T follicular helper cell (primary cell): ENCODE data around the gene SECISBP2.
"Not testable (repeated sequence)": the region's sequence is repeated elsewhere in the genome, so short reads cannot be mapped to it uniquely, and the experiment has no call there.

ENCODE experiments used
- DNase-seq: peaks from one replicate; pipeline ENCODE4 v3.0.0-alpha.2; 2020; ENCODE audit warnings: low read depth

The SECISBP2 gene

DNA sequence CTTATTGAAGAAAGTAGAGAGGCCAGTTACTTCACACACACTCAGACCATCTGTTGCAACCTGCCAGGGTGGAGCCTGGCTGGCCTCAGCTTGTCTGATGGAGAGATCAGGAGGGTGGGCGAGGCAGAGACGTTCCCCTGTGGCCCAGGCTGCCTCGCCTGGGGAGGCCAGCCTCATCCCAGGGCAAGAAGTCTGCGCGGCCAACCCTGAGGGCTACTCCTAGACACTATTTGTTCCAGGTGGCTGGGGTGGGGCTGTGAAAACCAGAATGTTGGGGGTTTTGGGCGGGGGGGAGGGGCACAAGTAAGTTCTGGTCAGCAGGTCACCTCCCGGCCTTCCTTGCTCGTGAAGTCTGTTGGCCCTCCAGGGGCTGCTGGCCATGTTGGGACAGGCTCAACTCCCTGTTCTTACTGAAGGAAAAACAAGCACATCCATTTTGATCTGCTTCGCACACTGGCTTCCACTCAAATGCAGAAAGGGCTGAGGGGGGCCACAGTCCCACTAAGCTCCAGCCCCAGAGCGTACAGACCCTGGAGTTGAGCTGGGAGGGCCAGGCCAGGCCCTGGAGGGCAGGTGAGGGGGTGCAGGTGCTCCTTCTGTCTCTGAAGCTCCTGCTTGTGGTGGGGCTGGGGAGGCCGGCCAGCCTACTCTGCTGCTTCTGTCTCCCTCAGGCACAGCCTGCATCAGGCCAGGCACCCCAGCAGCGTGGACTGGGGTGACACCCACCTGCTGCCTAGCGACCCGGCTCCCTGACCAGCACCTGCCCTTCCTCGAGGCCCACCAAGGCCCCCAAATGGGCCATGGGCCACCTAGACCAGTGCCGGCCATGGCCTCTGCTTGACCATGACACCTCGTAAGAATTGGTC, 46.6 kb downstream of the SECISBP2 start:
- no peak for DNase-seq

DNA sequence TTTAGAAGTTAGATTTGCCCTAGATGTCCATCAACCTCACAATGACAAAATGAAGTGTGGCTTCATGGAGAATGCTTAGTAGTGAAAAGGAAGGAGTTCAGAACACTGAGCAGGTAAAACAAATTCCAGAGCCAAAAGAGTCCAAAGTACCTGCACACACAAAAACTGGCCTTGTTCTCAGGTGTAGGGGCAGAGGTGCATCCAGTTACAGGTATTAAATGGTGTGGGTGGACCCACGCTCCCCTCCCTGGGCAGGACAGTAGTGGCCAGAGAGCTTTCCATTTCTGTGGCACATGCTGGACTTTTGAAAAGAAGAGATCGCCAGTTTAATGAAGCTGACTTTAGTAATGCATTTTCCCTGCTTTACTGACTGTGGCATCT, 47.2 kb downstream of the SECISBP2 start:
- no peak for DNase-seq

DNA sequence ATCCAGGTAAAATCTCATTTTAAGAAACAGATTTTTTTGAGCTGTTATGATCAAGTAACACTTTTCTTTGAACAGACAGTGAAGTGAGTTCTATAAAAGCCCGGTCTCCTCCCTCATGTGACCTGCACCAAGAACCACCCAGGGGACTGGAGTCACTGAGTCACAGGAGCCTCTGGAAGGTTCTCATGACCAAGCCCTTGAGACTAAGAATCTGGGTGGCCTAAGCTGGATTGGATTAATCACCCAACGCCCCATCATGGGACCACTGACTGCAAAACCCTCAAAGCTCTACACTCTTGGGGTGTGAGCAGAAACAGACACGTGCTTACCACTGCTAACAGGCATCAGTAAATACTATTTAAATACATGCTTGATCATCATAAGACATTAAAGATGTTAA, 48.4 kb downstream of the SECISBP2 start:
- no peak for DNase-seq

DNA sequence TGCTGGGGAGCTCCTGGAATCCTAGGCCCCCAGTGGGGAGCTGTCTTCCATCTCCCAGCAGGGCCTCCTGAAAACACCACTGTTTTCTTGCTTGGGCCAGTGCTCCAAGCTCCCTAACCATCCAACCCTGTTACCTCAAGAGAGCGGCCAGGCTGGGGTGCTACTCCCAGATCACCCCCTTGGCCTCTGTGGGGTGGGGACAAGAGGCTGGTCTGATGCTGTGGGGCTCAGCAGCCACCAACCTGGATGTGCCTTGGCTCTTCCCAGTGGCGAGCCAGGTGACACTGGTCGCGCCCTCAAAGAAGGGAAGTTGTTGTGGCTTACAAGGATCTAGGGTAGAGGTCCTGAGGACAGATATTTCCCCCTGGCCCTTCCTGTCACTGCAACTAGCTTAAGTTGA, 49.0 kb downstream of the SECISBP2 start:
- DNase-seq, result no peak

DNA sequence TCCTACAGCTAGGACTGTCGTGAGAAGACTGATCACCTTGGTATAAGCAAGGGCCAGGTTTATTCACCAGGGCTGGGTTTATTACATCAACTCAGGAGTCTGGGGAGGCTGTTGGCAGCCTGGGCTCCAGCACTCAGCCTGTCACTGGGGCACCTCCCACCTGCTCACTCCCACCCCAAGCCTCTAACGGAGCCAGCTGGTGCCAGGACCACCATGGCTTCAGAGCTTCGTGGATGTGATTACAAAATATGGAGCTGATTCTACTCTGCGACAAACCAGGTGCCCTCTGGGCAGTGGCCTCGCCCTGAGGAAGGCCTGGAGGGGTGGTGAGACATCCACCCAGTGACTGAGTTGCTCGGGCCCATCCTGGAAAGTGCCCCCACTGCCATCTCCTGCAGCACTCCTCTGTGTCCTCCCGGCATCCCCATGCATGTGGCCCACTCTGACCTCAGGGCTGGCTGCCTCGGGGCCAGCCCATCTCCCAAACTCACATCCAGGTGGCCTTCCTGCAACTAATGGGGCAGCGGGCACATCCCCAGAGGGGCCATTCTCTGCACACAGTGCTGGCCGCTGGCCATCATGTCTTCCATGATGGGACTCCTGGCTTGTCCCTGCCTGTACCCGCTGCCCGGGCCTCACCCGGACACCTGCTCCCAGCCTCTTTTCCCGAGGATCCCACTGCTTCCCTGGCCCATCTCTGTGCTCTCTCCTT, 49.6 kb downstream of the SECISBP2 start:
- no peak for DNase-seq

DNA sequence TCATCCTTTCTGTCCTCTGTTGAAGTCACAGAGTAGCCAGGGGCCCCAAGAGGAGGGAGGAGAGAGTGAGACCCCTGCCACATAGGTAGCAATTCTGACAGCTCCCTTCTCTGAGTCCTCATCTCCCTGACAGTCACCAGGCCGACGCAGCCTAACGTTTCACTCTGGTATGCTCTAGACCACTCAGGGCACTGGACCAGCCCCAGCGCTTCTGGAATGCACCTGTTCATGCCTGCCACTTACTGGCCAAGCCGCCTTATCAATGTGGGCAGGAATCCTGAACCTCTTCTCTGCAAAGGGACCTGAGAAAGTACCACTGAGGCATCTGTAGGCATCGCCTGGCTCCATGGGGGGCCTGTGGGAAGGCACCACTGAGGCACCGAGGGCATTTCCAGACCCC, 50.2 kb downstream of the SECISBP2 start:
- DNase-seq, result no peak

DNA sequence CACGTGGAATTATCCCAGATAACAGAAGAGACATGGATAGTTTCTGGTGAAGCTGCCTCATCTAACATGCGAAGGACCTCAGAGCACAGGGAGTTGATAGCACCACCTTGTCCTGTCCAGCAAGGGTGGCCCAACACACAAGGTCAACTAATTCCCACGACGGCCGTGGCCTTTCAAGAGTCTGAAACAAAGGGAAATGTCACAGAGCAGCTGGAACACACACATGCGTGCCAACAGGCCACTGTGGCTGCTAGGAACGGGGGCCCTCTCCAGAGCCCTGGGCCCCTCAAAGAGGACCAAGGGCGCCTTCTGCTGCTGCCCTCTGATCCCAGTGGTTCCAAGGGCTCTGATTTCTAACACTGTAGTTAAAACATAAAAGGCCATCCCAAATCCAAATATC, 50.7 kb downstream of the SECISBP2 start:
- no peak for DNase-seq

DNA sequence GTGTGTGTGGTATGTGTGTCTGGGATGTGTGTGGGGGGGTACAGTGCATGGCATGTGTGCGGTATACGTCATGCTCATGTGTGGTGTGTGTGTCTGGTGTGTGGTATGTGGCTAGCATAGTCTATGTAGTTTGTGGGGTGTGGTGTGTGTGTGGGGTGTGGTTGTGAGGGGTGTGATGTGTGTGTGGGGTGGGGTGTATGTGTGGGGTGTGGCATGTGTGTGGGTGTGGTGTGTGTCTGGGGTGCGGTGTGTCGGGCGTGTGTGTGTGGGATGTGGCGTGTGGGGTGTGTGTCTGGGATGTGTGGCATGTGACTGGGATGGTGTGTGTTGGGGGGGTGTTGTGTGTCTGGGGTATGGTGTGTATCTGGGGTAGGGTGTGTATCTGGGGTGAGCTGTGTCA, 52.3 kb downstream of the SECISBP2 start:
- no peak for DNase-seq

DNA sequence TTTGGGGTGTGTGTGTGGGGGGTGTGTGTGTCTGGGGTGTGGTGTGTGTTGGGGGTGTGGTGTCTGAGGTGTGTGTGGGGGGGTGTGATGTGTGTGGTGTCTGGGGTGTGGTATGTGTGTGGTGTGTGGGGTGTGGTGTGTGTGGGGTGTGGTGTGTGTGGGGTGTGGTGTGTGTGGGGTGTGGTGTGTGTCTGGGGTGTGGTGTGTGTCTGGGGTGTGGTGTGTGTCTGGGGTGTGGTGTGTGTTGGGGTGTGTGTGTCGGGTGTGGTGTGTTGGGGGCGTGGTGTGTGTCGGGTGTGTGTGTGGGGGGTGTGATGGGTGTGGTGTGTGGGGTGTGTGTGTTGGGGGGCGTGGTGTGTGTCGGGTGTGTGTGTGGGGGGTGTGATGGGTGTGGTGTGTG, 53.5 kb downstream of the SECISBP2 start:
- not testable (repeated sequence) for DNase-seq

DNA sequence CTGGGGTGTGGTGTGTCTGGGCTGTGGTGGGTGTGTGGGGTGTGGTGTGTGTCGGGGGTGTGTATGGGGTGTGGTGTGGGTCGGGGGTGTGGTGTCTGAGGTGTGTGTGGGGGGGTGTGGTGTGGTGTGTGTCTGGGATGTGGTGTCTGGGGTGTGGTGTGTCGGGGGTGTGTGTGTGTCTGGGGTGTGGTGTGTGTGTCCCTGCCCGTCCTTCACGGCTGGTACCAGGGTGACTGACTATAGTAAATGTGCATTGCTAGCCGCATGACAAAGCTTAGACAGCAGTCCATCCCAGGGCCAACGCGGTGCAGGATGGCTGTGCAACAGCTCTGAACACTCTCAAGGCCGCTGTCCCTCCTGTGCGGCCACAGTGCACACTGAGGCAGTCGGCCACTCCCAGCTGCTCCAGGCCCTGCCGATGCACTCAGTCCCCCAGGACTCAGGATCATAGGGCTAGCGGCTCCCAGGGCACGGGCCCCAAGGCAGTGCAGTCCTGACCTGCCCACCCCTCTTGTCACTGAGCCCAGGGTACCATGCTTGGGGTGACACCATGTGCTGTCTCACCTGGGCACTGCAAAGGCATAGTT, 54.0 kb downstream of the SECISBP2 start:
- peak; percentile 39 for DNase-seq

DNA sequence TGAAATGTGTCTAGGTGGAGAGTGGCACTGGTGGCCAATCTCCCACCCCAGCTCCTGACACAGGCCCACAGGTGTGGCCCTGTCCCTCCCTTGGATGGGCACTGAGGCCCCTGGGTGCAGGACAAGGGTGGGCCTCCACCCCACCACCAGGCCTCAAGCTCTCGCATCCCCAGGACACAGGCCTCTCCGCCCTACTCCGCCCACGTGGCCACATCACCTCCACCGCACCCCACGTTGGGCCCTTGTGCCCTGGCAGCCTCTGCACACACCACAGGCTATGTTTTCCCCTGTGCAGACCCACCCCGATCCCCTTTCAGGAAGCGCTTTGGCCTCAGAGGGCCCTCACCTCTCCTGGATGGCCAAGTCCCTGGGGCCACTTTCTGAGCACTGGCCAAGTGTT, 54.7 kb downstream of the SECISBP2 start:
- no peak for DNase-seq

DNA sequence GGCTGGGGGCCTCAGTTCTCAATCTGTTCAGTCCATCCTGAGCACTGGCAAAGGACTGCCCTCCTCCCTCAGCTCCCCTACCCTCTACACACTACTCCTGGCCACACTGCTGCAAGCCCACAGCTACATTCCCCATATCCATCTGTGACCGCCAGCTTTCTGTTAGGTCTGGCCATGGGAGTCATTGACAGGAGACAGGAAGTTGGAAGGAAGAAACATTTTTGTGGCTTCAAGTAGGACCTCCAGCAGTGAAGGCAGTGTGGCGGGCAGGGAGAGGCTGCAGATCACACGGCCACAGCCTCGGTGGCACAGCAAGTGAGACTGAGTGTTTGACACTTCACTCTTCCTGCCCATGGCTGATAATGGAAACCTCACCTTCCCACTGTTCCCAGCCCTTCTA, 55.9 kb downstream of the SECISBP2 start:
- DNase-seq, result no peak

DNA sequence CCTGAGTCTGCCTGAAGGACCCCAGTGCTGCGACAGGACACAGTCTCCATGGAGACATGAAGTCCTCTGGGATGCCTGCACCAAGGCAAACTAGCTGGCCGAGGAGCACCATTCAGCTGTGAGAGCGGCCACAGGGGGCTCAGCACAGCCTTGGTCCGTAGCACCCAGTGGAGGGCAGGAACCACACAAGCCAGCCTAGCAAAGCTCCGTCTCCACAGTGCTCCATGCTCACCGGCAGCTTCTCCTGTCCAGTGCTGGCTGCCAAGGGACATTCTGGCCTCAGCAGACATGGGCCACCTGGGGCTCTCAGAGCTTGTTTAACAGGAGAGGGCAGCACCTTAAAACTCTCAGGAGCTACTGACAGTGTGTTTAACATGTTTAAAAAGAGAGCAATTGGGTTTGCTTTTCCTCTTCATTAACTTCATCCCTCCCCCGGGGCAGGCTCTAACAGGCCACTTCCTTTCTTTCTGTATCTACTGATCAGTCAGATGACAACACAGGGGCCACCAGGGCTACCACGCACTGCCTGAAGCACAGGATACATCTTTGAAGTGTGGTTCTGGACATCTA, 57.0 kb downstream of the SECISBP2 start:
- DNase-seq, result no peak

DNA sequence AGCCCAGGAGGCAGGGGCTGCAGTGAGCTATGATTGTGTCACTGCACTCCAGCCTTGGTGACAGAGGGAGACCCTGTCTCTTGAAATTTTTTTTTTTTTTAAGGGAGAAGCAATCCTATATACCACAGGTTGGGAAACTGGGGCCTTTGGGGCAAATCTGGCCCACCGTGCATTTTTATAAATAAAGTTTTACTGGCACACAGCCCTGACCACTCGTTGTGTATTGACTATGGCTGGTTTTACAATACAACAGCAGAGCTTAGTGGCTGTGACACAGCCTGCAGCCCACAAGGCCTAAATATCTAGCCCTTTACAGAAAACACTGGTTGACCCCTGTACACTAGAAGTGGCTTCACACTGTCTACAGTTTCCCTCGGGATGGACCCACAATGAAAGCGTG, 58.0 kb downstream of the SECISBP2 start:
- DNase-seq, result no peak

DNA sequence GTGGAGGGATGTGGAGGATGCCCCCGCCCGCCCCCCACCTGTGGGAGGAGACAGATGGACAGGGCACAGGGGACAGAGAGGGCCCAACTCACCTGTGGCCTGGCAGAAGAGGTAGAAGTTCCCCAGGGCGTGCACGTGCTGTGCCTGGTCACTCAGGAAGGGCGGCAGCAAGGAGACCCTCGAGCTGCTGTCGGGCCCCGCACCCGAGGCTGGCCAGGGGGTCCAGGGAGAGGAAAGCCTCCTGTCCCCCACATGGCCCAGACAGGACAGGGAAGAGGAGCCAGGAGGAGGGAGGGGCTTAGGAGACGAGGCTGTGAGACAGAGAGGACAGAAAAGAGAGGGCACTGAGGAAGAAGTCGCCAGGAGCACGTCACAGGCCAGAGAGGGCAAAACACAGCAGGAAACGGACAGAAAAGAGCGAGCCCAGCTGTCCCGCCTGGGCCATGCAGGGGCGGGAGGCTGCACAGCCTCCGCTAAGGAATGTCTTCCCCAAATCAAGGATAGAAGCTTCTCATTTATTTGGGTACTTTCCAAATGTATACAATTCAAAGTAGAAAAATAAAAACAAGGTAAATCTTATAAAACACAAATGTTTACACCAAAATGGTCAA, 58.5 kb downstream of the SECISBP2 start:
- DNase-seq, result no peak

DNA sequence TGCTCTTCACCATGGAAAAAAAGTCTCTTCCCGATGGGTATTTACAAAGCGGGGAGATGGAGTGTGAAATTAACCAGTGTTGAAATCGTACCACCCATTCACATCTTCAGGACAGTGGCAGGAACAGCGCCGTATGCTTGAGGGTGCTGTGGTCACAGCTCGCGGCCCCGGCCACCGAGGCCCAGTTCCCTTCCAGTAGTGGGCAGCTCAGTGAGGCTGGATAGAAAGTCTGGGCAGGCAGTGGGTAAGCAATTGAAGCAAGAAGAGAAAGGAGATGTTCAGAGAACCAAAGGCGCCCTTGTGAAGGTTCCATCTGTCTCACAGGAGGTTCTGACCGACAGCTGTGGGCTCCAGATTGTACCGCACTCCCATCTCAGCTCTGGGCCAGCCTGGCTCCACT, 59.1 kb downstream of the SECISBP2 start:
- DNase-seq, result no peak

DNA sequence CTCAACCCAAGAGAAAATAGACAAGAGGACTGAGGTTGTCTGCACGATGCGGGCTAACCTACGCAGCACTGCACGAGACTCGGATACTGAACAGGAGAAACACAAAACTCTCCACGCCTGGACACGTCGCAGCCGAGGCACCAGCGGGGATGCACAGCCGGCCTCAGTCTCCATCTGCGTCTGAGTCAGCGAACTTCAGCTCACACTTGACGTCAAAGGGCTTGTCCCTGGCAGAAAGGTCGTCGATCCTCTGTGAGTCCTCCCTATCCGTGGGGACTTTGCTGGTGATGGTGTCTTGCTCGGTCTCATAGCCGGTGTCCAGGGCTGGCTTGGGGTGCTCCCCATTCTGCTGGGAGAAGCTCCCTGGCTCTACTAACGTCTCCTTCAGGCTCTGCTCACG, 60.2 kb downstream of the SECISBP2 start:
- DNase-seq, result no peak

DNA sequence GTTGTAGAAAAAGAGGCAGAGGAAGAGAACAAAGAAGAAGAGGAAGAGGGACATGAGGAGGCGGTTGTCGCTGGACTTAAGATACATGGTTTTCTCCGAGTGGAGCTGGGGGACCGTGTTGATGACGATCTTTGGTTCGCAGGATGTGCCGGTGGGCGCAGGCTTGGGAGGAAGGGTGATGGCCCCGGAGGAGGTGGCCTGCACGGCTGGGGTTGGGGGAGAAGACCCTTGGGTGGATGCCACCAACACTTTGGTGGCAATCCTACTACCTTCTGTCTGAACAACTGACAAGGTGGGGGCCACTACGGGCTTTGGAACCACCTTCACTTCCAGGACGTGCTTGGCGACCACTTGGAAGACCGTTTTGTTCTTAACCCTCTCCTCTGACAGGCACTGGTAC, 60.7 kb downstream of the SECISBP2 start:
- no peak for DNase-seq

DNA sequence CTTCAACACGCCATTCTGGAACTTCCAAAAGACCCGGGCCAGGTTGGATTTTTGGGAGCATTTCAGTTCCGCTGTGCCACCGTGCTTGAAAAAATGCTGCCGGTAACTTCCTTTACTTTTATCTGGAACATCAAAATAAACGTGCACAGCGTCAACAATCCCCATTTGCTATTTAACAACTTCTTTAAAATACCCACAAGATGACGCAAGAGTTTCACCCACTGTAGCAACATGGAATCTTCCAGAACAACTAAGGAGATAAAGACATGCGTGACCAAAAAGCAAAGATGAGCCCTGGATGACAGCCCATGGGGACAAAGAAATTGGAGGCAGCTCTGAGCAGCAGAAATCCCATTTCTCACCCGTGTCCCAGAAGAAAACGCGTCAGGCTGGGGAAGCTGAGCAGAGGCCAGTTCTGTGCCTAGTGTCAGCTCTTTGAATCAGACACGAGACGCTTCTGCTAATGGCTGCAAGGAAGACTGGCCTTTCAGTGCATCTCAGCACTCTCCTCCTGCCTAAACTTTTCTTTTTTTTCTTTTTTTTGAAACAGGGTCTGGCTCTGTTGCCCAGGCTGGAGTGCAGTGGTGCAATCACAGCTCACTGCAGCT, 61.3 kb downstream of the SECISBP2 start:
- DNase-seq, result no peak

DNA sequence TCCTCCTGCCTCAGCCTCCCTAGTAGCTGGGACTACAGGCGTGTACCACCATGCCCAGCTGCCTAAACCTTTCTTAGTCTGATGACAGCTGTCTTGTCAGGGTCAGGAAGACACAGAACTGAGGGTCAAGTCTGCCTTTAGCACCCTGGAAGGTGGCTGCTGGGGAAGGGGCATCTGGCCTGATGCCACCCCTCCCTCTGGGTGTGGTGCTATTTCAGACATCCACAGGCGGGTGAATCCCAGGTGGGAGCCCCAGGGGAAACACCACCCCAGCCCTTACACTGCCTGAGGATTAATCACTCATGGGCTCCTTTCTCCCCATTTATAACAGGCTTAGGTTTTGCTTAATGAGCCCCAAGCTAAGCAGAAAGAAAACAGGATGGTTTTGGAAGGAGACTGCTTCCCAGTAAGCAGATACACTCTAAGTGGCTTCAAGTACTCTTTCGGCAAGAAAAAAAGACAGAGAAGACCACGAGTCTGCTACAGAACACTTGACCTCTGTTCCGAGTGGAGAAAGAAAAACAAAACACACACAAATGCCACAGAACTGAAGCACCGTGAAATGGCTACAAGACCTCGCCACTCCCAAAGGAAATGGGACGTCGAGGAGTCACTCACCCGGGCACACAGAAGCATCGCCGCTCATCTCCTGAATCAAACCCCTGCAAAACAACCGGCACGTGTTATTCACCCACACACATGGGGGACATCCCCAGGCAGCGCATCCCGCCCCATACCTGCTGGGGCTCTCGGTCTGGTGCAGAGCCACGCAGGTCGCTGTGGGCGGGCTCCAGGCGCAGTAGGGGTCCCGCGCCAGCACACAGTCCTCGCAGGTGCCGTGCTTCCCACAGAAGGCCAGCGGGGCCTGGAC, 62.4 kb downstream of the SECISBP2 start:
- no peak for DNase-seq

DNA sequence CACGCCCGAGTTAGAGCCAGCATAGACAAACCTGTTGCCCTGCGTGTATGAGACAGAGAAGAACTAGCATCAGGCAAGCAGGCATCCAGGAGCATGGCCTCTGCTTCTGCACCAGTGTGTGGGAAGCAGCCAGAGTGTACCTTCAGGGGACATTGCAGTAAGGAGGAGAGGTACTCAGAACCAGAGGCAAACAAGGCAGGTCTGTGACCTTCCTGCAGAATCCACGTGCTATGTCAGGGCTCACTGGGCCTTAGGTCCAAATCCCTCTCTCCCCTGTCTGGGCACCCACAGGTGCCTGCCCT, 63.0 kb downstream of the SECISBP2 start:
- DNase-seq, result no peak
